ENCODE results near the gene CASZ1.

Gene CASZ1

GRCh38 chr1:10793129-10793651, 3.3 kb downstream of the CASZ1 start:
- no peak overlapping the region for H2AFZ ChIP-seq (ENCODE audit: low read depth, low read length, severe bottlenecking)
- H3K9me2 ChIP-seq (replicated peaks; ENCODE audit: insufficient read depth, low read length) = no peaks in the 10 kb centered on the region

GRCh38 chr1:10791105-10791951, 5.1 kb downstream of the CASZ1 start:
- H3K27me3 ChIP-seq (ENCODE audit: low read length) = no peaks in the 10 kb centered on the region
- H3K4me3 ChIP-seq (ENCODE audit: insufficient read depth, low read length, poor library complexity, severe bottlenecking) = no peak overlapping the region
- no peaks in the 10 kb centered on the region for H3K36me3 ChIP-seq (ENCODE audit: low read length)
- H3F3A ChIP-seq (ENCODE audit: insufficient read depth) = no peaks in the 10 kb centered on the region
- no peaks in the 10 kb centered on the region; the same call in 1 of the 2 replicates for H4K20me1 ChIP-seq (ENCODE audit: low read depth, low read length)
- H3K9me3 ChIP-seq (ENCODE audit: insufficient read depth, low read length) = no peaks in the 10 kb centered on the region
- H3K79me2 ChIP-seq (ENCODE audit: insufficient read depth, low read length) = no peaks in the 10 kb centered on the region
- no peak overlapping the region for H3K9ac ChIP-seq (ENCODE audit: low read length)
- H3K27ac ChIP-seq (ENCODE audit: low read depth, low read length) = no peak overlapping the region
- H3K4me2 ChIP-seq (ENCODE audit: low read depth, low read length, poor library complexity, severe bottlenecking) = no peak overlapping the region
- H2AFZ ChIP-seq (ENCODE audit: low read depth, low read length, severe bottlenecking) = no peak overlapping the region
- no peak for TF ChIP-seq CTCF (IDR thresholded peaks at IDR 0.05; ENCODE audit: insufficient read depth, low read length, poor library complexity, severe bottlenecking)
- TF ChIP-seq EZH2phosphoT487 (conservative IDR thresholded peaks at IDR 0.05; ENCODE audit: low read length) = no peak
- no peaks in the 10 kb centered on the region for H3K9me2 ChIP-seq (replicated peaks; ENCODE audit: insufficient read depth, low read length)

More at GRCh38 chr1:10793129-10793651, 3.3 kb downstream of the CASZ1 start:
- TF ChIP-seq CTCF (IDR thresholded peaks at IDR 0.05; ENCODE audit: insufficient read depth, low read length, poor library complexity, severe bottlenecking) (no peak), EZH2phosphoT487 (conservative IDR thresholded peaks at IDR 0.05; ENCODE audit: low read length) (no peak)
- Histone ChIP-seq H3K79me2 (ENCODE audit: insufficient read depth, low read length) (no peaks in the 10 kb centered on the region), H3K9me3 (ENCODE audit: insufficient read depth, low read length) (no peaks in the 10 kb centered on the region), H4K20me1 (ENCODE audit: low read depth, low read length) (no peaks in the 10 kb centered on the region; the same call in 1 of the 2 replicates), H3F3A (ENCODE audit: insufficient read depth) (no peaks in the 10 kb centered on the region), H3K27me3 (ENCODE audit: low read length) (no peaks in the 10 kb centered on the region), H3K4me2 (ENCODE audit: low read depth, low read length, poor library complexity, severe bottlenecking) (no peak overlapping the region), H3K4me3 (ENCODE audit: insufficient read depth, low read length, poor library complexity, severe bottlenecking) (no peak overlapping the region), H3K27ac (ENCODE audit: low read depth, low read length) (no peak overlapping the region), H3K36me3 (ENCODE audit: low read length) (no peaks in the 10 kb centered on the region), H3K9ac (ENCODE audit: low read length) (no peak overlapping the region)

GRCh38 chr1:10789803-10790702, 6.4 kb downstream of the CASZ1 start:
- Histone ChIP-seq H3K27me3 (ENCODE audit: low read length) (no peaks in the 10 kb centered on the region), H3K9me2 (replicated peaks; ENCODE audit: insufficient read depth, low read length) (no peaks in the 10 kb centered on the region)
- TF ChIP-seq EZH2phosphoT487 (conservative IDR thresholded peaks at IDR 0.05; ENCODE audit: low read length) (no peak), CTCF (IDR thresholded peaks at IDR 0.05; ENCODE audit: insufficient read depth, low read length, poor library complexity, severe bottlenecking) (no peak)

More at GRCh38 chr1:10789803-10790702, 6.4 kb downstream of the CASZ1 start:
- Histone ChIP-seq H3K79me2 (ENCODE audit: insufficient read depth, low read length) (no peaks in the 10 kb centered on the region), H3K27ac (ENCODE audit: low read depth, low read length) (no peak overlapping the region), H3K4me3 (ENCODE audit: insufficient read depth, low read length, poor library complexity, severe bottlenecking) (no peak overlapping the region), H3K36me3 (ENCODE audit: low read length) (no peaks in the 10 kb centered on the region), H4K20me1 (ENCODE audit: low read depth, low read length) (no peaks in the 10 kb centered on the region; the same call in 1 of the 2 replicates), H3K9ac (ENCODE audit: low read length) (no peak overlapping the region), H3K9me3 (ENCODE audit: insufficient read depth, low read length) (no peaks in the 10 kb centered on the region), H3F3A (ENCODE audit: insufficient read depth) (no peaks in the 10 kb centered on the region), H3K4me2 (ENCODE audit: low read depth, low read length, poor library complexity, severe bottlenecking) (no peak overlapping the region), H2AFZ (ENCODE audit: low read depth, low read length, severe bottlenecking) (no peak overlapping the region)
